ENCODE results near the gene CHAD. TPM values are rescaled to one million over a fixed set of nuclear protein-coding genes. Genes with fewer than 3 reads are reported as not detected.

Gene CHAD
- total and polyA plus RNA-seq, 2 of the 13 experiments (the other 11 are each of a cell fraction or from before 2014, with no cell fraction given), result 1.4 TPM; not detected in 1

DNA sequence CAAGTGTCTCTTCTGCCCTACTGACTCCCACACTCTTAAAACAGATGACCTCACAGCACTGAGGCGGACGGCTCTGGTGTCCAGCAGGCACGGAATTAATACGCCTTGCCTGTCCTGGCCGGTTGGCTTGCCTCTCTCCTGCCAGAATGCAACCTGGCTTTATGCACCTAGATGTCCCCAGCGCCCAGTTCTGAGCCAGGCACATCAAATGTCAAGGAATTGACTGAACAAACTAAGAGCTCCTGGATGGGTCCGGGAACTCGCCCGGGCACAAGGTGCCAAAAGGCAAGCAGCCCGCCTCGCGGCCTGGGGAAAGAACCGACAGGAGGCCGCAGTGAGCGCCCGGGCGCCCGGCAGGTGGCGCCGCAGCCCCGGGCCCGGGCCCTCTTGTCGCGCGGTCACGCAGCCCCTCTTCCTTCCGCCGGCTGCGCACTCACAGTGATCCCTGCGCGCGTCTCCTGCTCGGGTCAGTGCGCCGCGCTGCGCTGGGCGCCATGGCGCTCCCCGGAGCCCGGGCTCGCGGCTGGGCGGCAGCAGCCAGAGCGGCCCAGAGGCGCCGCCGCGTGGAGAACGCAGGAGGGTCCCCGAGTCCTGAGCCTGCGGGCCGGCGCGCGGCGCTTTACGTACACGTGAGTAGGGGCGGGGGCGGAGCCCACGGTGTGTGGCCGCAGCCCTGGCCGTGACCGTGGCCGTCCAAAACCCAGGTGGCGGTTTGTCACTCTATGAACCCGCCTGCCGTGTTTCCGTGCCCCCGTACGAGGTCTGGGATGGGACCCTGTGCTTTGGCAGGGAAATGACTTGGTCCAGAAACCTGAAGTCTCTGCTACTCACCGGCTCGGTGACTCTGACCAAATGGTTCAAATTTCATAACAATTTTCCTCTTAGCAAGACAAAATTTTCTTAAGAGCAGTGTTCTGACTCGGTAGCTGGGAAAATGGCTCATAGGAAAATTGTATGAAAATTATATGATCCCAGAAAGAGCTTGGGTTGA lies 10.0 kb upstream of the CHAD start, which contains the start of gene RSAD1 (continued):
- TF ChIP-seq, protein P1, sequence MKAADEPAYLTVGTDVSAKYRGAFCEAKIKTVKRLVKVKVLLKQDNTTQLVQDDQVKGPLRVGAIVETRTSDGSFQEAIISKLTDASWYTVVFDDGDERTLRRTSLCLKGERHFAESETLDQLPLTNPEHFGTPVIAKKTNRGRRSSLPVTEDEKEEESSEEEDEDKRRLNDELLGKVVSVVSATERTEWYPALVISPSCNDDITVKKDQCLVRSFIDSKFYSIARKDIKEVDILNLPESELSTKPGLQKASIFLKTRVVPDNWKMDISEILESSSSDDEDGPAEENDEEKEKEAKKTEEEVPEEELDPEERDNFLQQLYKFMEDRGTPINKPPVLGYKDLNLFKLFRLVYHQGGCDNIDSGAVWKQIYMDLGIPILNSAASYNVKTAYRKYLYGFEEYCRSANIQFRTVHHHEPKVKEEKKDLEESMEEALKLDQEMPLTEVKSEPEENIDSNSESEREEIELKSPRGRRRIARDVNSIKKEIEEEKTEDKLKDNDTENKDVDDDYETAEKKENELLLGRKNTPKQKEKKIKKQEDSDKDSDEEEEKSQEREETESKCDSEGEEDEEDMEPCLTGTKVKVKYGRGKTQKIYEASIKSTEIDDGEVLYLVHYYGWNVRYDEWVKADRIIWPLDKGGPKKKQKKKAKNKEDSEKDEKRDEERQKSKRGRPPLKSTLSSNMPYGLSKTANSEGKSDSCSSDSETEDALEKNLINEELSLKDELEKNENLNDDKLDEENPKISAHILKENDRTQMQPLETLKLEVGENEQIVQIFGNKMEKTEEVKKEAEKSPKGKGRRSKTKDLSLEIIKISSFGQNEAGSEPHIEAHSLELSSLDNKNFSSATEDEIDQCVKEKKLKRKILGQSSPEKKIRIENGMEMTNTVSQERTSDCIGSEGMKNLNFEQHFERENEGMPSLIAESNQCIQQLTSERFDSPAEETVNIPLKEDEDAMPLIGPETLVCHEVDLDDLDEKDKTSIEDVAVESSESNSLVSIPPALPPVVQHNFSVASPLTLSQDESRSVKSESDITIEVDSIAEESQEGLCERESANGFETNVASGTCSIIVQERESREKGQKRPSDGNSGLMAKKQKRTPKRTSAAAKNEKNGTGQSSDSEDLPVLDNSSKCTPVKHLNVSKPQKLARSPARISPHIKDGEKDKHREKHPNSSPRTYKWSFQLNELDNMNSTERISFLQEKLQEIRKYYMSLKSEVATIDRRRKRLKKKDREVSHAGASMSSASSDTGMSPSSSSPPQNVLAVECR (CRISPR knock-in tag; IDR thresholded peaks at IDR 0.05; ENCODE audit: borderline replicate concordance), result peak; percentile 88; the same call in 1 of the 2 replicates
- TF ChIP-seq ZBTB7B (CRISPR knock-in tag; IDR thresholded peaks at IDR 0.05), result peak; percentile 89
- TF ChIP-seq TMF1 (CRISPR knock-in tag; IDR thresholded peaks at IDR 0.05; ENCODE audit: low read depth), result peak; percentile 76; the same call in 1 of the 2 replicates
- TF ChIP-seq, protein P2, sequence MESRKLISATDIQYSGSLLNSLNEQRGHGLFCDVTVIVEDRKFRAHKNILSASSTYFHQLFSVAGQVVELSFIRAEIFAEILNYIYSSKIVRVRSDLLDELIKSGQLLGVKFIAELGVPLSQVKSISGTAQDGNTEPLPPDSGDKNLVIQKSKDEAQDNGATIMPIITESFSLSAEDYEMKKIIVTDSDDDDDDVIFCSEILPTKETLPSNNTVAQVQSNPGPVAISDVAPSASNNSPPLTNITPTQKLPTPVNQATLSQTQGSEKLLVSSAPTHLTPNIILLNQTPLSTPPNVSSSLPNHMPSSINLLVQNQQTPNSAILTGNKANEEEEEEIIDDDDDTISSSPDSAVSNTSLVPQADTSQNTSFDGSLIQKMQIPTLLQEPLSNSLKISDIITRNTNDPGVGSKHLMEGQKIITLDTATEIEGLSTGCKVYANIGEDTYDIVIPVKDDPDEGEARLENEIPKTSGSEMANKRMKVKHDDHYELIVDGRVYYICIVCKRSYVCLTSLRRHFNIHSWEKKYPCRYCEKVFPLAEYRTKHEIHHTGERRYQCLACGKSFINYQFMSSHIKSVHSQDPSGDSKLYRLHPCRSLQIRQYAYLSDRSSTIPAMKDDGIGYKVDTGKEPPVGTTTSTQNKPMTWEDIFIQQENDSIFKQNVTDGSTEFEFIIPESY (CRISPR knock-in tag; IDR thresholded peaks at IDR 0.05), result peak; percentile 42; the same call in 1 of the 2 replicates
- no peak for TF ChIP-seq PBX3 (CRISPR knock-in tag; IDR thresholded peaks at IDR 0.05; ENCODE audit: borderline replicate concordance)
- no peak for TF ChIP-seq ZNF296 (CRISPR knock-in tag; conservative IDR thresholded peaks at IDR 0.05)
- peak; percentile 84; the same call in 1 of the 2 replicates for TF ChIP-seq ZZZ3 (CRISPR knock-in tag; IDR thresholded peaks at IDR 0.05; ENCODE audit: borderline replicate concordance)
- no peak for TF ChIP-seq POLR2AphosphoS2 (IDR thresholded peaks at IDR 0.05; ENCODE audit: low read depth, low read length)
- peak; percentile 56; the same call in 1 of the 2 replicates for TF ChIP-seq ZBTB7A (CRISPR knock-in tag; IDR thresholded peaks at IDR 0.05)
- TF ChIP-seq, protein P3, sequence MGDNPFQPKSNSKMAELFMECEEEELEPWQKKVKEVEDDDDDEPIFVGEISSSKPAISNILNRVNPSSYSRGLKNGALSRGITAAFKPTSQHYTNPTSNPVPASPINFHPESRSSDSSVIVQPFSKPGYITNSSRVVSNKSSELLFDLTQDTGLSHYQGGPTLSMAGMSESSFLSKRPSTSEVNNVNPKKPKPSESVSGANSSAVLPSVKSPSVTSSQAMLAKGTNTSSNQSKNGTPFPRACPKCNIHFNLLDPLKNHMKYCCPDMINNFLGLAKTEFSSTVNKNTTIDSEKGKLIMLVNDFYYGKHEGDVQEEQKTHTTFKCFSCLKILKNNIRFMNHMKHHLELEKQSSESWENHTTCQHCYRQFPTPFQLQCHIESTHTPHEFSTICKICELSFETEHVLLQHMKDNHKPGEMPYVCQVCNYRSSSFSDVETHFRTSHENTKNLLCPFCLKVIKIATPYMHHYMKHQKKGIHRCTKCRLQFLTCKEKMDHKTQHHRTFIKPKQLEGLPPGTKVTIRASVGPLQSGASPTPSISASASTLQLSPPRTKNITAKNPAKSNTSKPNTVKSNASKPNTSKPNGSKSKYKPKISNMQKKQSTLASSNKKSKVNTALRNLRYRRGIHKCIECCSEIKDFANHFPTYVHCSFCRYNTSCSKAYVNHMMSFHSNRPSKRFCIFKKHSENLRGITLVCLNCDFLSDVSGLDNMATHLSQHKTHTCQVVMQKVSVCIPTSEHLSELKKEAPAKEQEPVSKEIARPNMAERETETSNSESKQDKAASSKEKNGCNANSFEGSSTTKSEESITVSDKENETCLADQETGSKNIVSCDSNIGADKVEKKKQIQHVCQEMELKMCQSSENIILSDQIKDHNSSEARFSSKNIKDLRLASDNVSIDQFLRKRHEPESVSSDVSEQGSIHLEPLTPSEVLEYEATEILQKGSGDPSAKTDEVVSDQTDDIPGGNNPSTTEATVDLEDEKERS (CRISPR knock-in tag; IDR thresholded peaks at IDR 0.05), result no peak; the same call in 1 of the 2 replicates
- TF ChIP-seq TCF7 (IDR thresholded peaks at IDR 0.05; ENCODE audit: low read depth), result no peak; the same call in 1 of the 2 replicates
- TF ChIP-seq RFX5 (IDR thresholded peaks at IDR 0.05; ENCODE audit: low read depth, low read length), result peak; percentile 9; the same call in 1 of the 2 replicates
- TF ChIP-seq ZNF883 (CRISPR knock-in tag; IDR thresholded peaks at IDR 0.05; ENCODE audit: not compliant biosample characterization), result peak; percentile 88
- 0 out of 2 replicates have a peak, but pooled peaks have one; percentile 83 for TF ChIP-seq ZNF589 (CRISPR knock-in tag; conservative IDR thresholded peaks at IDR 0.05)
- TF ChIP-seq ZNF224 (CRISPR knock-in tag; IDR thresholded peaks at IDR 0.05), result peak; percentile 97
- TF ChIP-seq SPEN (CRISPR knock-in tag; IDR thresholded peaks at IDR 0.05; ENCODE audit: low read depth), result peak; percentile 95
- TF ChIP-seq ZNF550 (CRISPR knock-in tag; IDR thresholded peaks at IDR 0.05; ENCODE audit: borderline replicate concordance), result no peak
